HG02981 (cell line): ENCODE results near the gene PRSS12.

Source experiments
- ATAC-seq: cut with Tn5 transposase; IDR thresholded peaks from one replicate; pipeline ENCODE4 v1.9.1; 2021; ENCODE audit warnings: mild to moderate bottlenecking, moderate library complexity; ENCODE audit not compliant: unreplicated experiment

Gene PRSS12

DNA sequence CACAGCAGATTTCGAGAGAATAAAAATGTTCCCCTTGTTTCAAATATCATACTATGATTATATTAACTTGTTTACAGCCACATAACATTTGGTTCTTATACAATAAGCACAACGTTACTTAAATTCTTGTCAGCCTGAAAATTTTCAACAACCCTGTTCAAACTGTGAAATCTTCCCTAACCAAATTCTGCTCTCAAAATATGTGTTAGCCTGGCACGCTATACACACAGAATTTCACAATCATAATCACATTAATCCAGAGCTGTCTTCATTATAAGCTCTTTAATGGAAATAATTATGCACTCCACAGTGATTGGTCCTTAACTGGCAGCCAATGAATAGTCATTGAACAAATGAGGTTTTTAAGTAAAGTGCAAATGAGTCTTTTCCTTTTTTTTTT is 7.3 kb upstream of the PRSS12 start:
- ATAC-seq: no peak

GRCh38 chr4:118357601-118358000 is 4.8 kb upstream of the PRSS12 start:
- no peak for ATAC-seq

DNA sequence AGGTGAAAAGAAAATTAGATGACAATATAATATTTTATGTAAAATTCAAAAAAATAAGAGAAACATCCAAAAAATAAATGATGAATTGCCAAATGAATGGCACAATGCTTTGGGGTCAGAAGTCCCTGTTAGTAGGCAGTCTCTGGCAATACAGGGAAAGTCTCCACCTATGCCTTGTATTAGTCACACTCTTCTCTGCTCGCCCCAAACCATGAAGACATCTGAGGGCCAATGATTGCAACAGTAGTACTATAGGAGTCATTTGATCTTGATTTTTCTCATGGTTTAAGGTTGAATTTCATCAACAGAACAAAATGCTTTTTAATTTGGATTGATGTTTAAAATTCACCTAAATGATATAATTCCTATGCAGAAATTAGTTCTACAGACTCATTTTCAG is 3.9 kb upstream of the PRSS12 start:
- no peak for ATAC-seq

DNA sequence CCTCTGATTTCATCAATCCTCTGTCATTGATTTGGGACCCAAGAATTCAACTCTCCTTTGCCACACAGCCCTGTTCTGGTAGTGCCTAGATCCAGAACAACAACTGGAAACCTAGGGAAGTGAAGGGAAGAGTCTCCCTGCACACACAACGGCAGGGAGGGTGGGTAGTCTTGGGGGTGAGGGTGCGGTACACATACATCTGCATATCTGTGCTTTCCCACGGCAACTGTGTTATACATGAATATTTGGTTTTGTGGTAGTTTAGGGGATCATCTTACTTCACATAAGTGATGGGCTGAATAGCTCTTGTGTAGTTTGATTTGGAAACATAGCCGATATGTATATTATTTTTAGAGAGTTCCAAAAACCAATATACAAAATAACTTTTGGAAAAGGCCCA is 3.3 kb upstream of the PRSS12 start:
- ATAC-seq: no peak

GRCh38 chr4:118354913-118355312 is 2.1 kb upstream of the PRSS12 start:
- ATAC-seq: no peak

GRCh38 chr4:118353534-118354030 is 779 bp upstream of the PRSS12 start:
- ATAC-seq: no peak

DNA sequence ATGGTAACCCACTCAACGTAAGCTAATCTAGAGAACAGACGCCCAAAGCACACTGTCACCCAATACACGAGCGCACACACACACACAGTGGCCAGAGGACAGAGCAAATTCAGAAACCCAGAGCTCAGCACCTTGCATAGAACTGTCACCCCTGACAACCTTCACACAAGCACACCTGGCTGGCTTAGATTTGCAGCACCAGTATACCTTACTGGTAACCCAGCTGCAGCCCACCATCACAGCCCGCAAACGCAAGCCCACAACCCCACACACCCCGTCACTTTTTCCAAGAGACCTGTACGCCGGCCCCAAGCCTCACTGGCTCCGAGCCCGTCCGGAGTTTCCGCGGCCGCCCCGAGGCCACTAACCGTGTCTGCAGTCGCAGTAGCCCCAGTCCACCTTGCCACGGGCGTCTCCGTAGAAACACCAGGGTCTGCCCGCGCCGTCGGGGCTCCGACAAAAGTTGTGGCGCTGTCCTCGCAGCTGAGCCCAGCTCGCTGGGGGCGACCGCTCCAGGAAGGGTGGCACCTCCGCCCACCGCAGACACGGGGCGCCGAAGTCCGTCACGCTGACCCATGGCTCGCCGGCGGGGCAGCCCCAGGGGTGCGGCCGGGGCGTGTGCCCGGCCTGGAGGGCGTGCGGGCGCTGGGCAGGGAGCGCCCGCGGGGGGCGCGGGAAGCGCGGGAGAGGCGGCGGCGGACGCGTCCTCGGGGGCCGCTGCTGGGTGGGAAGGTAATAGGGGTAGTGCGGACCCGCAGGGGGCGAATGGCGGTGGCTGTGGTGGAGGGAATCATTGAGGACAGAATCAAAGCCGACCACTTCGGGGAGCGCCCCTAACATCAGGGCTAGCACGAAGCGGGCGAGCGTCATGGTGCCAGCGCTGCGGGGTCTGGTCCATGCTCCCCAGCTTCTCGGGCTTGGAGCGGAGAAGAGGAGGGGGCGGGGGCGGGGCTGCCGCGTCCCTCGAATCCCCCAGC is 664 bp downstream of the PRSS12 start:
- peak; percentile 24 for ATAC-seq

- no peak for ATAC-seq
Observed at GRCh38 chr4:118350961-118351360, 1.8 kb downstream of the PRSS12 start.

DNA sequence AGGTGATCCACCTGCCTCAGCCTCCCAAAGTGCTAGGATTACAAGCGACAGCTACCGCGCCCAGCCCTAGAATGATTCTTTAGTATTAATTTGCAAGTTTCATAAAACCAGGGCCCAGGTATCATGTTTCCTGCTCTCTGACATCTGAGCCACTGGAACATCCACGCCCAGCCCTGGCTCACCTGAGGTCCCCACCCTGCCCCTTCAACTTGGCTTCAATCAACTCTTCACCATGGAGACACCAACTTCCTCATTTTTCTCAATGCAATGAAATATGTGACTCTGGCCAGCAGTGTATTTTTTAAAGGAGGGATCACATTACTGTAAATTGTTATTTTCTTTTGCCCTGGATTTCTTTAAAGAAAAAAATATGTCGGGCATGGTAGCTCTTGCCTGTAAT is 3.9 kb downstream of the PRSS12 start:
- no peak for ATAC-seq

- no peak for ATAC-seq
Observed at GRCh38 chr4:118346495-118346894, 6.3 kb downstream of the PRSS12 start.

GRCh38 chr4:118345813-118346212 is 7.0 kb downstream of the PRSS12 start:
- no peak for ATAC-seq

DNA sequence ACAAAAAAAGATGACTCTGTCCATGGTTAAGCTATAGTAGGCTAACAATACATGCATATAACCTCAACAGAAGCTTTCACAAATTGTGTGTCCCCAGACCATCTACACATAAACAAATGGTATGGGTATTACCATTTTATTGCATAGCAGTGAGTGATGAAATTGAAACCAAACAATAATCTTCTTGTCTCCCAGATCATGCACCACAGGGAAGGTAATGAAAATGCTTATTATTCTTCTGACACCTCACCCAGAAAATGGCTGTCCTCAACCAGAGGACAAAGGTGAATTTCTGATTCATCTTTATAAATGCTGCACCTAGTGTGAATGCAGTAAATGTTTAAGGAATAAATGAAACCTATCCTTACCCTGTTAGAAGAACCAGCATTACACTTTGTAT is 8.0 kb downstream of the PRSS12 start:
- no peak for ATAC-seq

- ATAC-seq: no peak
Observed at GRCh38 chr4:118343501-118343900, 9.3 kb downstream of the PRSS12 start.

GRCh38 chr4:118340109-118340508 is 12.7 kb downstream of the PRSS12 start:
- no peak for ATAC-seq

GRCh38 chr4:118338981-118339765 is 13.6 kb downstream of the PRSS12 start:
- no peak for ATAC-seq

DNA sequence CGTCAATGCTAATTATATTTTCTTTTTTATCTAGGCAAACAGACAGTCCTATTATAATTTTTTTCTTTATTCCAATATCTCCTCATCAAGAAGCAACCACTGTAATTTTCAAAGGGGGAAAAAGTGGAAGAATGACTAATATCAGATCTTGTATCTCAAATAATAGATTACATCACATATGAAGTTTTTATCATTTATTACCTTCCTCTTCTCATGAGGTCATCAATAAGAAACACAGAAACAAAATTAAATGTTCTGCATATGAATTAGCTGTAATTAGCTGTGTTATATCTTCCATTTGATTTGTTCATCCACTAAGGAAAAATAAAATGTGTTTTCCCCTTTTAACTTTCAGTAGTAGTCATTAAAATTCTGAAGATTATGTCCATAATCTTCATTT is 14.3 kb downstream of the PRSS12 start:
- ATAC-seq: no peak

- ATAC-seq: no peak
Observed at GRCh38 chr4:118337954-118338353, 14.8 kb downstream of the PRSS12 start.

DNA sequence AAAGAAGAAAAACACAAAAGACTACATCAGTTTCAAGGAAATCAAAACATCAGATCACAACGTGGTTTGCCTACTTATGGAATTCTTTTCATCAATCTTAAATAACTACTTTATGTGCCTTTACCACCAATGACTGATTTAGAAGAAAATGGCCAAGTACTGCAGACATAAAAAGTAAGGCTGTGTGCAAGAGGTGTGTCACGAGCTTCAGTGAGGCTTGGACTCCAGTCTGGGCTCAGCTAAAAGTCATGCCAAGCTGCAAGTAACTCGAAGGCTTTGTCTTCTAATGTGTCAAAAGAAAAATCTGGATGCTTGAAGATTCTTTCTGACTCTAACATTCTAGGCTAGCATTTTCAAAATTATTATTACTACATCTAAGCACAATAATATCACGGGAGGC is 17.0 kb downstream of the PRSS12 start:
- no peak for ATAC-seq

GRCh38 chr4:118335324-118335723 is 17.5 kb downstream of the PRSS12 start:
- no peak for ATAC-seq

GRCh38 chr4:118331352-118331751 is 21.5 kb downstream of the PRSS12 start:
- no peak for ATAC-seq

- no peak for ATAC-seq
Observed at GRCh38 chr4:118329849-118330248, 23.0 kb downstream of the PRSS12 start.
